ENCODE results near the gene DYRK1A. TPM values are rescaled to one million over a fixed set of nuclear protein-coding genes. Genes with fewer than 3 reads are reported as not detected.

The DYRK1A gene
- total and polyA plus RNA-seq, 2 of the 13 experiments (the other 11 are each of a cell fraction or from before 2014, with no cell fraction given): 24.6 to 34.2 TPM

DNA sequence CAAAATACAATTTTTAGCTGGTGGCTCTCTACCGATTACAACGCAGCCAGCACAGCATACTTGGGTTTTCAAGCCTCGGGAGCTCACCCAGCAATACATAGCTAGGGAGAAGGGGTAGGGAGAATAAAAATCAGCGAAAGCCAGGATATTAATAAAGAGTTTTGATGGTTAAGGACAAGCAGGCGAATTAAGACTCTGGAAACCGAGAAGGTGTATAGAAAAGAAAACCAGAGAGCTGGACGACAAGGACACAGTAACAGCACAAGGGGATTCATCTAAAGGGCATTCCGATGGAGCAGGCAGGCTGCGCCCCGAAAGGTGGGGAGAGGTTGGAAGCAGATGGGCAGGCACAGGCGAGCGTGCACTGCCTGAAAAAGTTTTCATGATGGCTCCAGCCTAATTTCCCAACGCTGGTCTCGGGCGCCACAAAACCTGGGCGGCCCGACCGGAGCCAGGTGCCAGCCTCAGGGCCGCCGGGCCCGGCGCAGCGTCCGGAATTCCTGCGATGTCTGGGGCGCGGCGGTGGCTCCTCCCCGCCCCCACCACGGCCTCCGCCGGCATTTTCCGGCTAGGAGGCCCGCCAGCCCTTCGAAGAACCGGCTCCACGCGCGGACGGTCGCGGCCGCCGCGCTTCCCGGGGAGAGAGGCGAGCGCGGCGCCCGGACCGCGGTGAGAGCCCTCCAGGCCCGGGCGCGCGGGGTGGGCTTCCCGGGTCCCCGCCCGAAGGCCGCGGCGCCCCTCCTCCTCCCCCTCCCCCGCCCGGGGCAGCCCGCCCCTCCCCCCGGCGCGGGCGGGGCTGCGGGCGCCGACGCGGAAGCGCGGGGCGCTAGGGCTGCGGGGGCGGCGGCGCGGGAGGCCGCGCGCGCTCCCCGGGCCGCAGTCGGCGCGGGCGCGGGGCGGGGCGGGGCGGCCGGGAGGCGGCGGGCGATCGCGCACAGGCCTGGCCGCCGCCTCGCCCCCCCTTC, 774 bp upstream of the DYRK1A start (continued):
- TF ChIP-seq HOXA9 (CRISPR knock-in tag; IDR thresholded peaks at IDR 0.05; ENCODE audit: borderline replicate concordance) (no peak), ZNF224 (CRISPR knock-in tag; IDR thresholded peaks at IDR 0.05) (no peak), SMAD9 (CRISPR knock-in tag; IDR thresholded peaks at IDR 0.05) (no peak), ZBTB38 (CRISPR knock-in tag; IDR thresholded peaks at IDR 0.05) (peak; percentile 26; the same call in 1 of the 2 replicates), PAX8 (CRISPR knock-in tag; IDR thresholded peaks at IDR 0.05; ENCODE audit: borderline replicate concordance) (no peak), ZNF121 (CRISPR knock-in tag; IDR thresholded peaks at IDR 0.05) (no peak), SSRP1 (CRISPR knock-in tag; IDR thresholded peaks at IDR 0.05) (no peak), PHF8 (CRISPR knock-in tag; IDR thresholded peaks at IDR 0.05) (peak; percentile 84), MIER2 (CRISPR knock-in tag; IDR thresholded peaks at IDR 0.05) (no peak), PHF5A (CRISPR knock-in tag; IDR thresholded peaks at IDR 0.05; ENCODE audit: low read depth, unreplicated experiment) (no peak), ZNF552 (CRISPR knock-in tag; IDR thresholded peaks at IDR 0.05; ENCODE audit: borderline replicate concordance) (no peak), ZNF556 (CRISPR knock-in tag; IDR thresholded peaks at IDR 0.05; ENCODE audit: borderline replicate concordance) (0 out of 2 replicates have a peak, but pooled peaks have one; percentile 19), ZFP1 (CRISPR knock-in tag; IDR thresholded peaks at IDR 0.05) (no peak), MXI1 (IDR thresholded peaks at IDR 0.05; ENCODE audit: borderline replicate concordance, low read depth, low read length) (no peak), HOXD1 (CRISPR knock-in tag; IDR thresholded peaks at IDR 0.05) (0 out of 2 replicates have a peak, but pooled peaks have one; percentile 47), NPAS2 (CRISPR knock-in tag; IDR thresholded peaks at IDR 0.05; ENCODE audit: borderline replicate concordance) (no peak), GZF1 (CRISPR knock-in tag; IDR thresholded peaks at IDR 0.05) (no peak)
- TF ChIP-seq, protein P1, sequence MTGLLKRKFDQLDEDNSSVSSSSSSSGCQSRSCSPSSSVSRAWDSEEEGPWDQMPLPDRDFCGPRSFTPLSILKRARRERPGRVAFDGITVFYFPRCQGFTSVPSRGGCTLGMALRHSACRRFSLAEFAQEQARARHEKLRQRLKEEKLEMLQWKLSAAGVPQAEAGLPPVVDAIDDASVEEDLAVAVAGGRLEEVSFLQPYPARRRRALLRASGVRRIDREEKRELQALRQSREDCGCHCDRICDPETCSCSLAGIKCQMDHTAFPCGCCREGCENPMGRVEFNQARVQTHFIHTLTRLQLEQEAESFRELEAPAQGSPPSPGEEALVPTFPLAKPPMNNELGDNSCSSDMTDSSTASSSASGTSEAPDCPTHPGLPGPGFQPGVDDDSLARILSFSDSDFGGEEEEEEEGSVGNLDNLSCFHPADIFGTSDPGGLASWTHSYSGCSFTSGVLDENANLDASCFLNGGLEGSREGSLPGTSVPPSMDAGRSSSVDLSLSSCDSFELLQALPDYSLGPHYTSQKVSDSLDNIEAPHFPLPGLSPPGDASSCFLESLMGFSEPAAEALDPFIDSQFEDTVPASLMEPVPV (CRISPR knock-in tag; IDR thresholded peaks at IDR 0.05): peak; percentile 25; the same call in 1 of the 2 replicates
- TF ChIP-seq, protein P2, sequence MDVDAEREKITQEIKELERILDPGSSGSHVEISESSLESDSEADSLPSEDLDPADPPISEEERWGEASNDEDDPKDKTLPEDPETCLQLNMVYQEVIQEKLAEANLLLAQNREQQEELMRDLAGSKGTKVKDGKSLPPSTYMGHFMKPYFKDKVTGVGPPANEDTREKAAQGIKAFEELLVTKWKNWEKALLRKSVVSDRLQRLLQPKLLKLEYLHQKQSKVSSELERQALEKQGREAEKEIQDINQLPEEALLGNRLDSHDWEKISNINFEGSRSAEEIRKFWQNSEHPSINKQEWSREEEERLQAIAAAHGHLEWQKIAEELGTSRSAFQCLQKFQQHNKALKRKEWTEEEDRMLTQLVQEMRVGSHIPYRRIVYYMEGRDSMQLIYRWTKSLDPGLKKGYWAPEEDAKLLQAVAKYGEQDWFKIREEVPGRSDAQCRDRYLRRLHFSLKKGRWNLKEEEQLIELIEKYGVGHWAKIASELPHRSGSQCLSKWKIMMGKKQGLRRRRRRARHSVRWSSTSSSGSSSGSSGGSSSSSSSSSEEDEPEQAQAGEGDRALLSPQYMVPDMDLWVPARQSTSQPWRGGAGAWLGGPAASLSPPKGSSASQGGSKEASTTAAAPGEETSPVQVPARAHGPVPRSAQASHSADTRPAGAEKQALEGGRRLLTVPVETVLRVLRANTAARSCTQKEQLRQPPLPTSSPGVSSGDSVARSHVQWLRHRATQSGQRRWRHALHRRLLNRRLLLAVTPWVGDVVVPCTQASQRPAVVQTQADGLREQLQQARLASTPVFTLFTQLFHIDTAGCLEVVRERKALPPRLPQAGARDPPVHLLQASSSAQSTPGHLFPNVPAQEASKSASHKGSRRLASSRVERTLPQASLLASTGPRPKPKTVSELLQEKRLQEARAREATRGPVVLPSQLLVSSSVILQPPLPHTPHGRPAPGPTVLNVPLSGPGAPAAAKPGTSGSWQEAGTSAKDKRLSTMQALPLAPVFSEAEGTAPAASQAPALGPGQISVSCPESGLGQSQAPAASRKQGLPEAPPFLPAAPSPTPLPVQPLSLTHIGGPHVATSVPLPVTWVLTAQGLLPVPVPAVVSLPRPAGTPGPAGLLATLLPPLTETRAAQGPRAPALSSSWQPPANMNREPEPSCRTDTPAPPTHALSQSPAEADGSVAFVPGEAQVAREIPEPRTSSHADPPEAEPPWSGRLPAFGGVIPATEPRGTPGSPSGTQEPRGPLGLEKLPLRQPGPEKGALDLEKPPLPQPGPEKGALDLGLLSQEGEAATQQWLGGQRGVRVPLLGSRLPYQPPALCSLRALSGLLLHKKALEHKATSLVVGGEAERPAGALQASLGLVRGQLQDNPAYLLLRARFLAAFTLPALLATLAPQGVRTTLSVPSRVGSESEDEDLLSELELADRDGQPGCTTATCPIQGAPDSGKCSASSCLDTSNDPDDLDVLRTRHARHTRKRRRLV (CRISPR knock-in tag; IDR thresholded peaks at IDR 0.05): no peak
- TF ChIP-seq, protein P3, sequence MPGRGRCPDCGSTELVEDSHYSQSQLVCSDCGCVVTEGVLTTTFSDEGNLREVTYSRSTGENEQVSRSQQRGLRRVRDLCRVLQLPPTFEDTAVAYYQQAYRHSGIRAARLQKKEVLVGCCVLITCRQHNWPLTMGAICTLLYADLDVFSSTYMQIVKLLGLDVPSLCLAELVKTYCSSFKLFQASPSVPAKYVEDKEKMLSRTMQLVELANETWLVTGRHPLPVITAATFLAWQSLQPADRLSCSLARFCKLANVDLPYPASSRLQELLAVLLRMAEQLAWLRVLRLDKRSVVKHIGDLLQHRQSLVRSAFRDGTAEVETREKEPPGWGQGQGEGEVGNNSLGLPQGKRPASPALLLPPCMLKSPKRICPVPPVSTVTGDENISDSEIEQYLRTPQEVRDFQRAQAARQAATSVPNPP (CRISPR knock-in tag; IDR thresholded peaks at IDR 0.05): no peak
- TF ChIP-seq, protein P4, sequence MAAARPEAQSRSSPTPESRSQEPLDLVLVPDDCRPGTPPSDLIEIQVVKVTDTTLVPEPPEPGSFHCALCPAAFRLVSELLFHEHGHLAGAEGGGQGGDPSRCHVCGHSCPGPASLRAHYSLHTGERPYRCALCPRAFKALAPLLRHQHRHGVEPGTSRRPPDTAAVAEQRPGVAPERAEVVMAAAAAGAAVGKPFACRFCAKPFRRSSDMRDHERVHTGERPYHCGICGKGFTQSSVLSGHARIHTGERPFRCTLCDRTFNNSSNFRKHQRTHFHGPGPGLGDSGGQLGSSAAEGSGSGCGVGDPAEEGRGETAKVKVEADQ (CRISPR knock-in tag; IDR thresholded peaks at IDR 0.05; ENCODE audit: borderline replicate concordance): peak; percentile 56; the same call in 1 of the 2 replicates
